Heart right ventricle (tissue), 16 donors: ENCODE results near the gene KCNQ5. TPM values are rescaled to one million over a fixed set of nuclear protein-coding genes. Genes with fewer than 3 reads are reported as not detected.

ENCODE experiments used
- ATAC-seq, 8 donors: fragments of 200-7000 bp; cut with Tn5 transposase; one replicate each; pipeline ENCODE4 v1.9.1; 2020; ENCODE audit warnings: mild to moderate bottlenecking in 8 of 8, moderate library complexity in 8 of 8, moderate number of reproducible peaks in 1 of 8
- DNase-seq, 2 donors: peaks; one replicate each; pipeline ENCODE4 v3.0.0-alpha.2; 2020
- H3K27ac ChIP-seq, 10 donors: fragments of 200-600 bp; sonication (generic) in 2 of 10; one replicate each; pipeline versions ENCODE4 v1.5.0 to v1.8.0; 2020 to 2022; ENCODE audit warnings: mild to moderate bottlenecking in 3 of 10
- H3K27me3 ChIP-seq, 7 donors: fragments of 200-600 bp; one replicate each; pipeline ENCODE4 v1.8.0; 2021 to 2022; ENCODE audit warnings: mild to moderate bottlenecking in 2 of 7
- H3K36me3 ChIP-seq, 9 donors: fragments of 200-600 bp; sonication (generic) in 1 of 9; one replicate each; pipeline versions ENCODE4 v1.5.0 to v1.8.0; 2020 to 2022; ENCODE audit warnings: mild to moderate bottlenecking in 2 of 9
- H3K4me1 ChIP-seq, 9 donors: fragments of 200-600 bp; sonication (generic) in 1 of 9; one replicate each; pipeline versions ENCODE4 v1.5.0 to v1.8.0; 2020 to 2022; ENCODE audit warnings: mild to moderate bottlenecking in 4 of 9
- H3K4me3 ChIP-seq, 10 donors: fragments of 200-600 bp; sonication (generic) in 2 of 10; one replicate each; pipeline versions ENCODE4 v1.5.0 to v1.8.0; 2020 to 2022; ENCODE audit warnings: mild to moderate bottlenecking in 7 of 10, moderate library complexity in 2 of 10
- H3K9me3 ChIP-seq, 11 donors: fragments of 200-600 bp in 10 of 11; sonication (generic) in 2 of 11; one replicate each; pipeline versions ENCODE4 v1.5.0 to v1.8.0; 2013 to 2022; ENCODE audit warnings: mild to moderate bottlenecking in 2 of 11, control low read depth in 1 of 11, moderate library complexity in 1 of 11
- WGBS, 2 donors: extraction: QIAGEN DNeasy Blood & Tissue Kit; methylation state at CpG; one replicate each; pipeline ENCODE4 v1.1.7; 2013; ENCODE audit warnings: inconsistent platforms in 1 of 2; 5-methylcytosine and 5-hydroxymethylcytosine counted together
- intact Hi-C, 10 donors: fragments of 100-400 bp; cut with DNase I; formaldehyde crosslinking; loops; one replicate each; pipeline versions ENCODE4 v1.11.1 to v1.14.2; 2022
- polyA plus RNA-seq, 2 donors: library from polyadenylated mRNA; stranded (reverse); fragments of 200-250 nt; gene quantifications; one replicate each; pipeline ENCODE4 v1.2.3, GENCODE V29; 2013
- total RNA-seq, 10 donors: library from RNA; stranded (reverse); fragmentation: NEBNext Ultra II Directional in 3 of 10; extraction: Animal tissue kit (Norgen Biotek cat#: 25700) in 3 of 10; gene quantifications; one replicate each; pipeline versions ENCODE4 v1.2.1 to v1.2.4, GENCODE V29; 2021 to 2023
- TF ChIP-seq, protein P1 (sequence below), 9 donors: fragments of 200-600 bp; sonication (generic) in 2 of 9; IDR thresholded peaks; one replicate each; pipeline versions ENCODE4 v1.5.0 to v1.8.0; 2021 to 2022; ENCODE audit warnings: antibody characterized with exemption in 9 of 9, mild to moderate bottlenecking in 5 of 9, moderate library complexity in 1 of 9
- donor health status: Arrhythmogenic right ventricular cardiomyopathy.
- donor health status: ischemic (EF 13 %, LVEDD 7.1; RV severe dilation, severe dysfunction).
- donor health status: healthy with polysubstance abuse.
- donor health status: DM: no; HTN: yes; CAD: no.
- donor health status: DM: no; HTN: no; CAD: no.
- donor health status: ischemic (EF 25% LVEDD 6.9; RV normal size, moderate dysfunction).
- donor health status: ischemic (EF 25% LVEDD 5.7; RV mildly dilated, moderate dysfunction).
- donor health status: healthy.
- donor health status: DM: yes; HTN: yes; CAD: no.
- donor health status: Ischemic cardiomyopathy.
- donor health status: ischemic (EF 35%, LVEDD 5.7; RV mildly dilated, moderate dysfunction).
- donor health status: nonischemic (EF 11% LVEDD 7.7; RV severe dilation, severe dysfunction).
- donor health status: DM: yes; HTN: yes; CAD: no.
- donor health status: PGD.
- donor health status: ischemic (EF 29% LVEDD 5.4; RV normal size, mild dysfunction).
- donor health status: nonischemic (EF 23%, LVEDD 6.1; RV moderate dilation, normal function).

The KCNQ5 gene
- total and polyA plus RNA-seq, 12 donors: under 0.01 to 0.15 (median 0.12) TPM; not detected in 9

DNA sequence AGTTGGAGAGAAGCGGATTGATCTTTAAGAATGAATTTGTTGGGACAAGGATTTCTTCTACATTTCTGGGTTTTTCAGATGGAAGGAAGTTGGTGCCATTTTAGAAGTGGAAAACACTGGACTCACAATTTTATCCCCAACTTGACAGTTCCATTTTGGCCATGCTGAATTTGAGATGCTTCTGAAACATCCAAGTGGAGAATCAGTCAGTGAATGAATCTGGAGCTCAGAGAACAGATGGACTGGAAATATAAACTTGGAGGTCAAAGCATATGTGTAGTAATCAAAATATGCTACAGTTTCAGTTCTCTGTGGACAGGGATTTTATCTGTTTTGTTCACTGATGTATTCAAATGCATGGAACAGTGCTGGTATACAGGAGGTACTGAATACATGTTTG lies 89.9 kb downstream of the KCNQ5 start:
- Histone ChIP-seq H3K4me3 (no peak overlapping the region), H3K36me3 (no peaks in the 10 kb centered on the region), H3K9me3 (peaks cover 0 to 24% (median 4%) of the 10 kb centered on the region in 11 donors), H3K27ac (no peak overlapping the region), H3K4me1 (no peaks in the 10 kb centered on the region), H3K27me3 (no peaks in the 10 kb centered on the region)
- WGBS, 2 donors: 96 to 97% methylated on average over 1 of the region's 1 CpG
- intact Hi-C loops: no loop called here
- ATAC-seq: no peak
- TF ChIP-seq, protein P1, sequence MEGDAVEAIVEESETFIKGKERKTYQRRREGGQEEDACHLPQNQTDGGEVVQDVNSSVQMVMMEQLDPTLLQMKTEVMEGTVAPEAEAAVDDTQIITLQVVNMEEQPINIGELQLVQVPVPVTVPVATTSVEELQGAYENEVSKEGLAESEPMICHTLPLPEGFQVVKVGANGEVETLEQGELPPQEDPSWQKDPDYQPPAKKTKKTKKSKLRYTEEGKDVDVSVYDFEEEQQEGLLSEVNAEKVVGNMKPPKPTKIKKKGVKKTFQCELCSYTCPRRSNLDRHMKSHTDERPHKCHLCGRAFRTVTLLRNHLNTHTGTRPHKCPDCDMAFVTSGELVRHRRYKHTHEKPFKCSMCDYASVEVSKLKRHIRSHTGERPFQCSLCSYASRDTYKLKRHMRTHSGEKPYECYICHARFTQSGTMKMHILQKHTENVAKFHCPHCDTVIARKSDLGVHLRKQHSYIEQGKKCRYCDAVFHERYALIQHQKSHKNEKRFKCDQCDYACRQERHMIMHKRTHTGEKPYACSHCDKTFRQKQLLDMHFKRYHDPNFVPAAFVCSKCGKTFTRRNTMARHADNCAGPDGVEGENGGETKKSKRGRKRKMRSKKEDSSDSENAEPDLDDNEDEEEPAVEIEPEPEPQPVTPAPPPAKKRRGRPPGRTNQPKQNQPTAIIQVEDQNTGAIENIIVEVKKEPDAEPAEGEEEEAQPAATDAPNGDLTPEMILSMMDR (IDR thresholded peaks at IDR 0.05): no peak
- no peak for DNase-seq

DNA sequence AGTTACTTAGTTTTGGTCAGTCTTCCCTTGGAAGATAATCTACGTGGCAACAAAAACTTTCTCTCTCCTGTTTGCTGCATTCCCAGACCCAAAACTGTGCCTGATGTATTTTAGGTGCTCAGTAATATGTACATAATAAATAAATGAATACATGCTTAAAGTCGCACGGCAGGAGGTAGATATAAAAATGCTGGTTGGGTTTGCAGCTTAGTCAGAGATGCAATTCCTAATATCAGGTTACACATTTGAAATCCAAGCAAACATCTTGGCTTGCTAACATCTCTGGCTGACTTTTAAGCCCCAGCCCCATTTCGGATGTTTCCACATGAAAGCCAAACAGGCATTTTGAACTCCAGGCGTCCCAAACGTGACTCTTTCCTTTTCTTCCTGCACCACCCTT lies 91.0 kb downstream of the KCNQ5 start:
- WGBS, 2 donors: 77 to 81% methylated on average over 6 of the region's 6 CpGs
- no peak for ATAC-seq

DNA sequence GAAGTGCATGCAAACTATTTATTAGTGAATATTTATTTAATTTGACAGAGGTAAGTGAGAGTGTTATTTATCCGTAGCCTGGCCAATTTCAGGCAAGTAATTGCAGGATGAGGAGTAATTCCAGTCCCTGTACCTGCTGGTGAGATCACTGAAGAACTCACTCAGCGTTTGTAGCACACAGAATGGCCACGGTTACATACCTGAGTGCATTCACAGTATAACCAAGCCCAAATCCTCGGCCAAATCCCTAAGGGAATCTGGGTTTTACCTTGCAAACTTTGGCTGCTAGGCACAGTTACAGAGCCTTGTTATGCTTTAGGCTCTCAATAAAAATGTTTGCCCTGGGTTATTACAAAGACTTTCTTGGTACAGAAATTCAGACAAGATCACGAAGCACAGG lies 93.3 kb downstream of the KCNQ5 start:
- DNase-seq: no peak
- TF ChIP-seq, protein P1 (IDR thresholded peaks at IDR 0.05): no peak
- Histone ChIP-seq H3K36me3 (no peaks in the 10 kb centered on the region), H3K4me3 (no peak overlapping the region), H3K9me3 (peaks cover 0 to 13% (median 2%) of the 10 kb centered on the region in 11 donors), H3K27me3 (no peaks in the 10 kb centered on the region), H3K27ac (no peak overlapping the region), H3K4me1 (no peaks in the 10 kb centered on the region)
- 76 to 78% methylated on average over 5 of the region's 5 CpGs for WGBS, 2 donors
- ATAC-seq: no peak
- intact Hi-C loops: no loop called here

More for the DNA sequence above, 91.0 kb downstream of the KCNQ5 start:
- H3K4me1 ChIP-seq: no peaks in the 10 kb centered on the region
- H3K4me3 ChIP-seq: no peak overlapping the region
- peaks cover 0 to 24% (median 4%) of the 10 kb centered on the region in 11 donors for H3K9me3 ChIP-seq
- no peak overlapping the region for H3K27ac ChIP-seq
- TF ChIP-seq, protein P1 (IDR thresholded peaks at IDR 0.05): no peak
- no peak for DNase-seq
- no peaks in the 10 kb centered on the region for H3K27me3 ChIP-seq
- no peaks in the 10 kb centered on the region for H3K36me3 ChIP-seq
- intact Hi-C loops: no loop called here

DNA sequence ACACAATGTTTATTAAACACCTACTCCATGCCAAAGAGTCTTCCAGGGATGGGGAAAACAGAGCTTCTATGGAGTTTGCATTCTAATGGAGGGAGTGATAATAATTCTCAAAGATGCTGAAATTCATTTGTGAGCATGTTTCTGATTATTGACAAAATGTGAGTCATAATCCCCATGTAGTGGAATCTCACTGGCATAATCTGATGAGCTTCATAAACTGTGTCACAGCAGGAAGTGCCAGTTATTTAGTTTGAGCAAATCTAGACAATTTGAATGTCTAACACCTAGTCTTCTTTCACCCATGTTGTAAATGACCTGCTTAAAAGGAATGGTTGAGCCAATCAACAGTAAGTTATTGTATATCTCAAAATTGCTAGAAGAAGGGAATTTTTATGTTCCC lies 95.1 kb downstream of the KCNQ5 start:
- no peaks in the 10 kb centered on the region for H3K4me1 ChIP-seq
- H3K27ac ChIP-seq: no peak overlapping the region
- intact Hi-C loops: no loop called here
- no peaks in the 10 kb centered on the region for H3K9me3 ChIP-seq
- TF ChIP-seq, protein P1 (IDR thresholded peaks at IDR 0.05): no peak
- no peaks in the 10 kb centered on the region for H3K27me3 ChIP-seq
- no peak overlapping the region for H3K4me3 ChIP-seq
- no peak for ATAC-seq
- H3K36me3 ChIP-seq: no peaks in the 10 kb centered on the region
- no peak for DNase-seq
